Activated naive CD4-positive, alpha-beta T cell treated with anti-CD3 and anti-CD28 coated beads for 36 hours (primary cell): Measurements from ENCODE around the gene OTX1. TPM values are rescaled to one million over a fixed set of nuclear protein-coding genes. Genes with fewer than 3 reads are reported as not detected.

Experiments used
- CTCF ChIA-PET: fragments of 350-600 bp; sonication (Branson Sonifier 250); formaldehyde crosslinking; loops from one replicate; lab custom pipeline; 2021; ENCODE audit warnings: antibody characterized with exemption; lab: Charles Lee
- DNase-seq: peaks from one replicate; pipeline ENCODE4 v3.0.0-alpha.2; 2020
- H3K27ac Mint-ChIP-seq: one replicate; pipeline ENCODE4 v1.8.0; 2021; ENCODE audit warnings: mild to moderate bottlenecking, mixed read lengths
- H3K27me3 Mint-ChIP-seq: one replicate; pipeline ENCODE4 v1.8.0; 2021; ENCODE audit warnings: low read depth, mixed read lengths
- H3K36me3 Mint-ChIP-seq: one replicate; pipeline ENCODE4 v1.8.0; 2021; ENCODE audit warnings: low read depth, mixed read lengths
- H3K4me1 Mint-ChIP-seq: one replicate; pipeline ENCODE4 v1.8.0; 2021; ENCODE audit warnings: low read depth, mixed read lengths
- H3K4me3 Mint-ChIP-seq: one replicate; pipeline ENCODE4 v1.8.0; 2021; ENCODE audit warnings: mild to moderate bottlenecking, moderate library complexity, mixed read lengths
- H3K9me3 Mint-ChIP-seq: one replicate; pipeline ENCODE4 v1.8.0; 2021; ENCODE audit warnings: mixed read lengths
- intact Hi-C: fragments of 100-400 bp; cut with micrococcal nuclease; formaldehyde crosslinking; loops from one replicate; pipeline ENCODE4 v1.15.1; 2023
- total RNA-seq, 2 experiments: library from RNA; stranded (reverse); gene quantifications; one replicate each; pipeline ENCODE4 v1.2.3, GENCODE V29; 2021

OTX1 gene
- total RNA-seq, 2 experiments from 2014 or later = not detected

DNA sequence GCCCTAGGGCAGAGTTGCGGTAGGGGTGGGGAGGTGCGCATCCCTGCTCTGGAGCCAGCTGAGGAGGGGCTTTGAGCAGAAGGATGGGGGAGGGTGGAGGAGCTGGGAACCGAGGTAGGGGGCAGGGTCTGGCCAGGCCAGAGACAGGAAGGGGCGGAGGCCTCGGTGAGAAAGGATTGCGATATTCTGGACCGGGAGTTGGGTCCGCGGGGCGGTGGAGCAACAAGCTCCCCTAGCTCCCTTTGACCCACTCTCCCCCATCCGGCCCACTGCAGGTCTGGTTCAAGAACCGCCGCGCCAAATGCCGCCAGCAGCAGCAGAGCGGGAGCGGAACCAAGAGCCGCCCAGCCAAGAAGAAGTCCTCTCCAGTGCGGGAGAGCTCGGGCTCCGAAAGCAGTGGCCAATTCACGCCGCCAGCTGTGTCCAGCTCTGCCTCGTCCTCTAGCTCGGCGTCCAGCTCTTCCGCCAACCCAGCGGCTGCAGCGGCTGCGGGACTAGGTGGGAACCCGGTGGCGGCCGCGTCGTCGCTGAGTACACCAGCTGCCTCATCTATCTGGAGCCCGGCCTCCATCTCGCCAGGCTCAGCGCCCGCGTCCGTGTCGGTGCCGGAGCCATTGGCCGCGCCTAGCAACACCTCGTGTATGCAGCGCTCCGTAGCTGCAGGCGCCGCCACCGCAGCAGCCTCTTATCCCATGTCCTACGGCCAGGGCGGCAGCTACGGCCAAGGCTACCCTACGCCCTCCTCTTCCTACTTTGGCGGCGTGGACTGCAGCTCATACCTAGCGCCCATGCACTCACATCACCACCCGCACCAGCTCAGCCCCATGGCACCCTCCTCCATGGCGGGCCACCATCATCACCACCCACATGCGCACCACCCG, 4.8 kb downstream of the OTX1 start:
- Mint-ChIP-seq H3K9me3 (no peaks in the 10 kb centered on the region), H3K36me3 (no peaks in the 10 kb centered on the region)
- CTCF ChIA-PET = interaction anchor here (1.4 kb wide), 1 partner anchor 370 kb away, joined by 4 read pairs; no protein-coding TSS in a partner anchor

DNA sequence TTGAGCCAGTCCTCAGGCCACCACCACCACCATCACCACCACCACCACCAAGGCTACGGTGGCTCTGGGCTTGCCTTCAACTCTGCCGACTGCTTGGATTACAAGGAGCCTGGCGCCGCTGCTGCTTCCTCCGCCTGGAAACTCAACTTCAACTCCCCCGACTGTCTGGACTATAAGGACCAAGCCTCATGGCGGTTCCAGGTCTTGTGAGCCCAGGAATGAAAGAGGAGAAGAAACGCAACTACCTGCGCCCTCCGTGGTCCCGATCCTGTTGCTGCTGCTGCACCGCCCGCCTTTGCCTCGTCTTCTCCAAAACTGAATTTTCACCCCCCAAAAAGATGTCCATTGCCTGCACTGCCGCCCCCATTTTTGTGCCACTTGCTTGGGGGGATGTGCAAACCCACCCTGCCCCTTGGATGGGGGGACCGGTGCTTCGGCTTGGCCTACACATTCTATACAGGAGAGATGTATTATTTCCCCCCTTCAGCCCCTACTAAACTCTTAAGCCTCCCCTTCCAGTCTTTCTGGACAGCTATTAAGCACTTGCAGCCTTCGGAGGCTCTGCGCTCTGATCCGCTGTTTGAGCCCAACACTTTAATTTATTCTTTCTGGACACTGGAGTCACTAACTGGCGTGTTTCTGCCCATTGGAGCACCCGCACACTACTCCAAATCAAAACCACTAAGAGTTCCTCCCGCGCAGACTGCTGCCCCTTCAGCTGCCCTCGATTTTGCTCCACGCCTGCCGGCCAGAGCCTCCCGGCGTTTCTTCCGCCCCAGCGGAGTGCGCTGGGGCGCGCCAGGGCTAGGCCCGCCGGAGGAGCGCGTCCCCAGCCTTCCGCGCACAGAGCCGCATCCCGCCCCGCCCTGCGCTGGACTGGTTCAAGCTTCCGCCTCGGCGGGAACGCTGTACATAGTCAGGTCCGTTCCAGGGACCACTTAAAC, 5.7 kb downstream of the OTX1 start:
- peak; percentile 37 for DNase-seq
- intact Hi-C loops = loop anchor here (5.0 to 10.0 kb wide), 2 partner anchors 366 to 752 kb away; no protein-coding TSS in a partner anchor
- Mint-ChIP-seq H3K27ac (no peak overlapping the region), H3K4me1 (peaks cover 66% of the 10 kb centered on the region), H3K36me3 (no peaks in the 10 kb centered on the region), H3K27me3 (peaks cover 79% of the 10 kb centered on the region), H3K9me3 (no peaks in the 10 kb centered on the region), H3K4me3 (peak overlapping the region; percentile 30)
- CTCF ChIA-PET = no interaction called here

More for the DNA sequence above, 4.8 kb downstream of the OTX1 start:
- intact Hi-C loops = loop anchor here (2.0 to 10.0 kb wide), 3 partner anchors 367 to 751 kb away; partner anchors contain the start of genes MDH1 and WDPCP
- Mint-ChIP-seq H3K27ac (no peak overlapping the region), H3K4me1 (peaks cover 69% of the 10 kb centered on the region), H3K4me3 (peak overlapping the region; percentile 57), H3K27me3 (peaks cover 82% of the 10 kb centered on the region)
- DNase-seq = peak; percentile 12

GRCh38 chr2:63057249-63058143, 6.9 kb downstream of the OTX1 start:
- intact Hi-C loops = loop anchor here (1.0 to 10.0 kb wide), 3 partner anchors 7 to 753 kb away; partner anchors contain the start of gene OTX1
- CTCF ChIA-PET = interaction anchor here (1.1 kb wide), 1 partner anchor 266 kb away, joined by 3 read pairs; no protein-coding TSS in a partner anchor
- no peaks in the 10 kb centered on the region for H3K9me3 Mint-ChIP-seq
- no peaks in the 10 kb centered on the region for H3K36me3 Mint-ChIP-seq
- H3K4me3 Mint-ChIP-seq = peak overlapping the region; percentile 63
- H3K4me1 Mint-ChIP-seq = peaks cover 63% of the 10 kb centered on the region
- DNase-seq = no peak
- peaks cover 77% of the 10 kb centered on the region for H3K27me3 Mint-ChIP-seq
- no peak overlapping the region for H3K27ac Mint-ChIP-seq

GRCh38 chr2:63058144-63058920, 7.7 kb downstream of the OTX1 start:
- Mint-ChIP-seq H3K27ac (no peak overlapping the region), H3K27me3 (peaks cover 71% of the 10 kb centered on the region), H3K36me3 (no peaks in the 10 kb centered on the region), H3K4me3 (peak overlapping the region; percentile 63), H3K4me1 (peaks cover 56% of the 10 kb centered on the region), H3K9me3 (no peaks in the 10 kb centered on the region)
- CTCF ChIA-PET = interaction anchor here (0.5 to 1.1 kb wide), 2 partner anchors 267 to 295 kb away, joined by 3 to 4 read pairs; no protein-coding TSS in a partner anchor
- DNase-seq = peak; percentile 8
- intact Hi-C loops = loop anchor here (1.0 to 10.0 kb wide), 3 partner anchors 8 to 754 kb away; partner anchors contain the start of gene OTX1

DNA sequence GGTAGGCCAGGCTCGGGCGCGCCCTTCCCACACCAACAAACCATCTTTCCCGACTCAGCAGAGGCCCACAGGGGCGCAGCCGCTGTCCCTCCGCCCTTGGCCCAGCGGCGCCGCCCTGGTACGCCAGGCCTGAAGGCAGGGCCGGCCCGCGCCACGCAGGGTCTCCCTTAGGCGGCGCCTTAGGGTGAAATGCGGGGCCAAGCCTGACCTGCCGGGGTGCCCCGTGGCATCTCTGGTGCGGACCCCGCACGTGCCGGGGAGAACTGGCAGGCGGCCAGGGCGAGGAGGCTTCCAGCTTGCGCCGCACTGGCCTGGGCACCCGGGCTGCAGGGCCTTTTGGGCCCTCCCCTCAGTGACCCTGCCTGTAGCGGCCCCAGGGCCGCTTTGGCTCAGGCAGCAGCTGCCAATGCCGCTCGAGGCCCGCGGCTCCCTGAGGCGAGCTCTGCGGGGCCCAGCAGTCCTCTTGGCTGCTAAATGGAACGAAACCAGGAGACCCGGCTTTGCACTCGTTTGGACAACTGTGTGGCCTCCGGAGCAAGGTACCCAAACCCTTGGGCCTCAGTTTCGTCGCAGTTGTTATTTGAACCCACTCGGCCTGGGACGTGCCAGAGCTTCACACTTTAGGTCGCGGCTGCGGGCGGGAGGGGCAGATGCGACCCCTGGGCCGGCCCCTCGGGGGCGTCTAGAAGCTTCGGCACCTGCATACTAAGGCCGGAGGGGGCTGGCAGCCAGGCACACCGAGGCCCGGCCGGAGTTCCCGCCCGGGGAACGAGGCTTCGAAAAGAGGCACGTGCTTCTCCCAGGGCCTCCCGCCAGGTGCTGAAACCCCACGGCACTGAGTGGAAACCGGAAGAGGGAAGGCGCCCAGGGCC, 8.5 kb downstream of the OTX1 start:
- Mint-ChIP-seq H3K27ac (no peak overlapping the region), H3K36me3 (no peaks in the 10 kb centered on the region), H3K27me3 (peaks cover 72% of the 10 kb centered on the region), H3K9me3 (no peaks in the 10 kb centered on the region), H3K4me1 (peaks cover 49% of the 10 kb centered on the region), H3K4me3 (no peak overlapping the region)
- peak; percentile 11 for DNase-seq
- CTCF ChIA-PET = interaction anchor here (0.5 kb wide), 1 partner anchor 296 kb away, joined by 4 read pairs; no protein-coding TSS in a partner anchor
- intact Hi-C loops = loop anchor here (1.0 to 10.0 kb wide), 3 partner anchors 9 to 754 kb away; partner anchors contain the start of gene OTX1

DNA sequence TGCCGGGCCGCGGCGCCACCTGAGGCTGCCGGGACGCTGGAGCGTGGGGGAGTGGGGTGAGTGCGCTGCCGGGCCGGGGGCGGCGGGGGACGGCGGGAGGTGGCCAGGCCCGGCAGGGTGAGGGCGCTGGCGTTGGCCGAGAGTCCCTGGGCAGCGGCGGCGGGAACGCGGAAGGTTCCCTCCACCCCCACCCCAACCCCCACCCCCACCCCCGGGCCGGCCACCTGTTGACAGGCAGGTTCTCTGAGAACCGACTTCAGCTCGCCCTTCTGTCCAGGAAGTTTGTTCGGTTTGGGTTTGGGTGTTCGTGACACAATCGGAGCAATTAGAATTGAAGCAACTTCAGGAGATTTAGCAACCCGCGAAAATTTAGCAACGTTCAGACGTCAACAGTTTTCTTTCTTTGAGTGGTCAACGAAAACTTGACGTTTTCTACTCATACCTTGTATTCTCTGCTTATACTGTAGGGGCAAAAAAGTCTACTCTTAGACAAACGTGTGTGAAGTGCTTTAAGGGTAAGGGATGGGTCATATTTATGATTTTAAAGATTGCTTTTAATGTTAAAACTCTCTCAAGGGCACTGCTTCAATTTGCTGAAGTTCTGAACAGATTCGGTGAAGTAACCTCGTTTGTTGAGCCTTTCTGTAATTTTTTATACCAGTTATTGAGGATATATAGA, 9.3 kb downstream of the OTX1 start:
- CTCF ChIA-PET = no interaction called here
- Mint-ChIP-seq H3K4me1 (peaks cover 42% of the 10 kb centered on the region), H3K36me3 (no peaks in the 10 kb centered on the region), H3K27me3 (peaks cover 69% of the 10 kb centered on the region), H3K9me3 (no peaks in the 10 kb centered on the region), H3K27ac (no peak overlapping the region), H3K4me3 (peak overlapping the region; percentile 22)
- no peak for DNase-seq
- intact Hi-C loops = loop anchor here (5.0 to 10.0 kb wide), 2 partner anchors 362 to 755 kb away; no protein-coding TSS in a partner anchor

GRCh38 chr2:63060472-63060991, 9.9 kb downstream of the OTX1 start:
- Mint-ChIP-seq H3K27ac (no peak overlapping the region), H3K9me3 (no peaks in the 10 kb centered on the region), H3K4me3 (no peak overlapping the region), H3K27me3 (peaks cover 66% of the 10 kb centered on the region), H3K4me1 (peaks cover 39% of the 10 kb centered on the region), H3K36me3 (no peaks in the 10 kb centered on the region)
- DNase-seq = no peak
- CTCF ChIA-PET = no interaction called here
- intact Hi-C loops = no loop called here

DNA sequence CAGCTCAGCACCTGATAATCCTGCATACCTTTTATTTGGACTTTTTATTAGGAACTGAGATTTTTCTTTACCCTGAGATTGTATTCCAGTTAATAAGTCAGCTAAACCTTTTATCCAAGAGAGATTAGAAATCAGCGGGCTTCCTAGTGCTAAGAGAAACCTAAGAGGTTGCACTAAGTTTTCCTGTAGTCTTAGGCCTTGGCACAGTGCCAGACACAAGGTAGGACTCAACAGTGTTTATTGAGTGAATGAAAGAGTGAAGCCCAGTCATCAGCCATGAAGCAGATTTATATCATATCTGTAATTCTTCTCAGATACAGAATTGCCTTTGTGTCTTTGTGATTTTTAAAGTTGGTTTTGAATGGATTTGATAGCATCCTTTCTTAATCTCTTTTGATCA, 13.6 kb downstream of the OTX1 start:
- intact Hi-C loops = no loop called here
- H3K4me3 Mint-ChIP-seq = no peak overlapping the region
- H3K9me3 Mint-ChIP-seq = no peaks in the 10 kb centered on the region
- DNase-seq = no peak
- peaks cover 6% of the 10 kb centered on the region for H3K4me1 Mint-ChIP-seq
- no peak overlapping the region for H3K27ac Mint-ChIP-seq
- H3K27me3 Mint-ChIP-seq = peaks cover 49% of the 10 kb centered on the region
- CTCF ChIA-PET = no interaction called here
- no peaks in the 10 kb centered on the region for H3K36me3 Mint-ChIP-seq

- no peak for DNase-seq
- Mint-ChIP-seq H3K4me3 (no peak overlapping the region), H3K9me3 (no peaks in the 10 kb centered on the region), H3K27me3 (peaks cover 49% of the 10 kb centered on the region), H3K36me3 (no peaks in the 10 kb centered on the region), H3K4me1 (peaks cover 4% of the 10 kb centered on the region), H3K27ac (no peak overlapping the region)
- CTCF ChIA-PET = no interaction called here
- intact Hi-C loops = no loop called here
Measured at GRCh38 chr2:63064661-63065060, 14.0 kb downstream of the OTX1 start.
